Measurements from ENCODE around the gene NUBP1. TPM values are rescaled to one million over a fixed set of nuclear protein-coding genes. Genes with fewer than 3 reads are reported as not detected.
"Not testable (repeated sequence)": the region's sequence is repeated elsewhere in the genome, so short reads cannot be mapped to it uniquely, and the experiment has no call there.

The NUBP1 gene
- total and polyA plus RNA-seq, 8 donors: 14.6 to 32.1 (median 22.3) TPM

- no peaks in the 10 kb centered on the region for H3K27me3 ChIP-seq
- no peak overlapping the region for H3K27ac ChIP-seq
- no peak overlapping the region for H3K4me3 ChIP-seq
- TF ChIP-seq CTCF (IDR thresholded peaks at IDR 0.05): no peak
- peaks cover 0 to 6% (median 3%) of the 10 kb centered on the region in 3 donors for H3K36me3 ChIP-seq
- DNase-seq (no peak), ATAC-seq (no peak), FAIRE-seq (no peak)
- WGBS, 2 donors: 87 to 90% methylated on average over 7 of the region's 7 CpGs
- H3K9me3 ChIP-seq: no peaks in the 10 kb centered on the region
- no peaks in the 10 kb centered on the region for H3K4me1 ChIP-seq
- intact Hi-C loops (cut with DNase I): loop anchor here in 1 of 3 donors (10.0 kb wide), 1 partner anchor 148 kb away; no protein-coding TSS in a partner anchor
Observed at GRCh38 chr16:10767127-10767526, 23.5 kb downstream of the NUBP1 start.

- Histone ChIP-seq H3K36me3 (no peaks in the 10 kb centered on the region), H3K4me3 (no peak overlapping the region), H3K9me3 (no peaks in the 10 kb centered on the region), H3K27ac (no peak overlapping the region), H3K4me1 (no peaks in the 10 kb centered on the region), H3K27me3 (no peaks in the 10 kb centered on the region)
- DNase-seq (no peak), FAIRE-seq (no peak), ATAC-seq (no peak)
- WGBS, 2 donors: 77 to 81% methylated on average over 7 of the region's 7 CpGs
- TF ChIP-seq CTCF (IDR thresholded peaks at IDR 0.05): no peak
- intact Hi-C loops (cut with DNase I): loop anchor here in 1 of 3 donors (10.0 kb wide), 1 partner anchor 145 kb away; no protein-coding TSS in a partner anchor
Observed at GRCh38 chr16:10769381-10769780, 25.7 kb downstream of the NUBP1 start.

DNA sequence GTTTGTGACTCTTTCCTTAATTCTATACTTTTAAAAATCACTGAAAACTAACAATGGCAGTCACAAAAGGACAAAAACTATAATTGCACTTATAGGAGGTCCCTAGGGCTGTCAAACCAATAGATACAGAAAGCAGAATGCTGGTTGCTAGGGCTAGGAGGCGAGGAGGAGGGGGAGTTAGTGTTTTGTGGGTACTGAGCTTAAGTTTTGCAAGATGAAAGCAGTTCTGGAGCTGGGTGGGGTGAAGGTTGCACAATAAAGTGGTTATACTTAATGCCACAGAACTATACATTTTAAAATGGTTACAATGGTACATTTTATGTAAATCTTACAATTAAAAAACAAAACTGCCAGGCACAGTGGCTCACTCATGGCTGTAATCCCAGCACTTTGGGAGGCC, 27.3 kb downstream of the NUBP1 start:
- H3K4me1 ChIP-seq: no peaks in the 10 kb centered on the region
- WGBS, 2 donors: 95 to 96% methylated on average over 1 of the region's 1 CpG
- TF ChIP-seq CTCF (IDR thresholded peaks at IDR 0.05): no peak
- no peaks in the 10 kb centered on the region for H3K36me3 ChIP-seq
- intact Hi-C loops (cut with DNase I): no loop called here
- ATAC-seq (peak in 1 of 4 donors; percentile 42), DNase-seq (no peak), FAIRE-seq (no peak)
- H3K4me3 ChIP-seq: no peak overlapping the region
- no peaks in the 10 kb centered on the region for H3K9me3 ChIP-seq
- no peaks in the 10 kb centered on the region for H3K27me3 ChIP-seq
- H3K27ac ChIP-seq: no peak overlapping the region

GRCh38 chr16:10776280-10776679, 32.6 kb downstream of the NUBP1 start:
- H3K9me3 ChIP-seq: no peaks in the 10 kb centered on the region
- FAIRE-seq (no peak), ATAC-seq (no peak), DNase-seq (no peak)
- WGBS, 2 donors: 92 to 94% methylated on average over 4 of the region's 4 CpGs
- no peak for TF ChIP-seq CTCF (IDR thresholded peaks at IDR 0.05)
- H3K36me3 ChIP-seq: no peaks in the 10 kb centered on the region
- no peaks in the 10 kb centered on the region for H3K4me1 ChIP-seq
- intact Hi-C loops (cut with DNase I): no loop called here
- H3K27ac ChIP-seq: no peak overlapping the region
- H3K27me3 ChIP-seq: no peaks in the 10 kb centered on the region
- H3K4me3 ChIP-seq: no peak overlapping the region

- ATAC-seq: not testable (repeated sequence)
- WGBS, 2 donors: 68 to 69% methylated on average over 6 of the region's 6 CpGs
Observed at GRCh38 chr16:10776923-10777322, 33.3 kb downstream of the NUBP1 start.

More at GRCh38 chr16:10776923-10777322, 33.3 kb downstream of the NUBP1 start:
- DNase-seq; H3K4me3 ChIP-seq; intact Hi-C loops (cut with DNase I); H3K4me1 ChIP-seq; H3K27ac ChIP-seq; H3K27me3 ChIP-seq; H3K36me3 ChIP-seq; FAIRE-seq; H3K9me3 ChIP-seq: not testable (repeated sequence)

All from pancreas (tissue), 10 donors.